Activated CD8-positive, alpha-beta memory T cell treated with anti-CD3 and anti-CD28 coated beads for 4 hours (primary cell): ENCODE results near the gene PCCA.
"Not testable (repeated sequence)": the region's sequence is repeated elsewhere in the genome, so short reads cannot be mapped to it uniquely, and the experiment has no call there.

Experiments used
- DNase-seq, 2 donors: peaks; one replicate each; pipeline ENCODE4 v3.0.0-alpha.2; 2020; ENCODE audit warnings: low read depth in 2 of 2

The PCCA gene

GRCh38 chr13:100240109-100240779 is 151.4 kb downstream of the PCCA start:
- no peak for DNase-seq

DNA sequence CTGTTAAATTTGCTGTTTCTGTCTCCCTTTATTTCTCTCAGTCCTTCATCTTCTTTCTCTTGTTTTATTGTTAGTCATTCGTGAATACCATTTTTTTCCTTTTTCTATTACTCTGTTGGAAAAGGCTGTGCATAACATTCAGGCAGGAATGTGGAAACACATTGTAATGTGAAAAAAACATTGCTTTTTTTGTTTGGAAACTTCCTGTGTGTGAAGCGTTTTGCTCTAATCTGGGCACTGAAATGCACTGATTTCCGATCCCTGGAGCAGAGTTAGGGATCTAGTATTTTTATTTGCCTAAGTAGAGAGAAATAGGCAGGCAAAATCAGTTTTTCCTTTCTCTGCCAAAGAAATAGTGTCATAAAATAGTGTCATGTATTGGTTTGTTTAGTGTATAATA is 155.5 kb downstream of the PCCA start:
- DNase-seq: no peak

GRCh38 chr13:100245104-100245503 is 156.2 kb downstream of the PCCA start:
- no peak for DNase-seq

DNA sequence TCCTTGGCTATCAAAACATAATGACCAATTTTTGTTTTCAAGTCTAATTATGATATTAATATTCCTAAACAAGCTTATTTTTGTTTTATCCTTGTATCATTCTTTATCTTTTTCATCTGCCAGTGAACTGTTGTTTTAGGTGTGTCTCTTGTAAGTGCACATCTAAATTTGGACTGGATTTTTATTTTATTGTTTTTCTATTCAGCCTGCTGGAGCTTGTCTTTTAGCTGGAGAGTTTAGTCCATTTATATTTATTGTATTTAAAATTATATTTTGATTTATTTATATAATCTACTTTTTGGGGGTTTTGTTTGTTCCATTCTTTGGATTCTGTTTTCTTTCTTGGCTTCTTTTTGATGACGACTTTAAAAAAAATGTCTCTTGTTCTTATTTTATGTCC is 159.0 kb downstream of the PCCA start:
- no peak for DNase-seq

GRCh38 chr13:100254002-100254401 is 165.1 kb downstream of the PCCA start:
- no peak for DNase-seq

DNA sequence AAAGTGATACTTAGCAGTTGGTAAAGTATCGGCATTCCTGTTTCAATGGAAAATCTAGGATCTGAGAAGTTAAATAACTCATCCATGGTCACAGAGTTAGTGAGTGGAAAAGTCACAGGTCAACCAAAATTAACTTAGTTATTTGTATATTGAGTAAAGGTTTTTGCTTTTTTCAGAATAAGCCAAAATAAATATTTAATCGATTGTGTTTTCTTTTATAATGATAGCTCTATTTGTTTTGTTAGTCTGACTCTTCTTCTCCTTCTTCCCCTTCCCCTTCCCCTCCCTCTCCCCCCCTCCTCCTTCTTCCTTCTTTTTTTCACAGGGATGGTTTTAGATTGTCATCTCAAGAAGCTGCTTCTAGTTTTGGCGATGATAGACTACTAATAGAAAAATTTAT is 173.5 kb downstream of the PCCA start:
- DNase-seq: no peak

GRCh38 chr13:100266026-100266425 is 177.1 kb downstream of the PCCA start:
- no peak for DNase-seq

DNA sequence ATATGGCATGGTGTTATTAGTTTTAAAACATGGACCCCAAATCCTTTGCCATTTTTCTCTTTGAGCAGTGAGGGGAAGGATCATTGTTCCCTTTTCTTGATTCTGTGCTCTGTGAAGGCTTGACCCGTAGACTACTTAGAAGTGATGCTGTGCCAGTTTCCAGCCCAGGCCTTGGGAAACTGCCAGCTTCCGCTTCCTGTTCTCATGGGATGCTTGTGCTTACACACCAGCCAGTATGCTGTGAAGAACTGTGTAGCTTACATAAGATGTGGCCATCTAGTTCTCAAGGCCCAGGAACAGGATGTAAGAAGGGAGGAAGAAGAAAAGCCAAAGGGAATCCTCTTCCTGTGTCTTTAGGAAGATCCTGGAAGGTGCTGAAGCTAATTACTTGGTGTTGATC is 180.9 kb downstream of the PCCA start:
- DNase-seq: no peak

GRCh38 chr13:100273138-100273537 is 184.2 kb downstream of the PCCA start:
- DNase-seq: no peak

DNA sequence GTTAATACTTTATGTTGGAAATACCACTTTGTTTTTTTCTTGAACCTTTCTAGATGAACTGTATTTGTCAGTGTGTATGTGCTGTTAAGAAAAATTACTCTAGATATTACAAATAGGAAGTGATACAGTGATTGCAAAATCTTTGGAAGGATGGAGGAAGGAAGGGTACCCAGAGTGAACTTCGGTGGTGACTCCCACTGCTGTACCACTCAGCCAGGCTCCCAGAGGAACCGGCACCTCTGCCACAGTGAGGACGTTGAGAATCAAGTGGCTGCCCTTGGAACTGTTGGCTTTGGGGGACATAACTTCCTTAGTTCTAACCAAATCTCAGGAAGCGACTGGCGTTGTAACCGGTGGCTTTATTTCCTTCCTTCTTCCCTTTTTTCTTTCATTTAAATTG is 184.7 kb downstream of the PCCA start:
- no peak for DNase-seq

- no peak for DNase-seq
Observed at GRCh38 chr13:100274942-100275506, 186.1 kb downstream of the PCCA start.

- DNase-seq: no peak
Observed at GRCh38 chr13:100275746-100276145, 186.9 kb downstream of the PCCA start.

DNA sequence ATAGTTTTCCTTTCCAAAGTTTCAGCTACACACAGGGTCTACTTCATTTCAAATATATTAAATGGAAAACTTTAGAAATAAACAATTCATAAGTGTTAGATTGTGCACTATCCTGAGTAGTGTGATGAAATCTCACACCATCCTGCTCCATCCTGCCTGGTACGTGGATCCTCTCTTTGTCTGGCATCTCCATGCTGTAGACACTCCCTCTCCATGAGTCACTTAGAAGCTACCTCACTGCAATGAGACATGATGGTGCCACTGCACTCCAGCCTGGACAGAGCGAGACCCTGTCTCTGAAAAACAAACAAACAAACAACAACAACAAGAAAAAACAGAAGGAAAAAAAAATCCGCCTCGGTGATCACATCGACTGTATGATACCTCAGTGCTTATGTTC is 191.8 kb downstream of the PCCA start:
- no peak for DNase-seq

GRCh38 chr13:100282306-100282705 is 193.4 kb downstream of the PCCA start:
- not testable (repeated sequence) for DNase-seq

- DNase-seq: no peak
Observed at GRCh38 chr13:100290165-100290801, 201.4 kb downstream of the PCCA start.

- DNase-seq: no peak
Observed at GRCh38 chr13:100291624-100292023, 202.7 kb downstream of the PCCA start.

DNA sequence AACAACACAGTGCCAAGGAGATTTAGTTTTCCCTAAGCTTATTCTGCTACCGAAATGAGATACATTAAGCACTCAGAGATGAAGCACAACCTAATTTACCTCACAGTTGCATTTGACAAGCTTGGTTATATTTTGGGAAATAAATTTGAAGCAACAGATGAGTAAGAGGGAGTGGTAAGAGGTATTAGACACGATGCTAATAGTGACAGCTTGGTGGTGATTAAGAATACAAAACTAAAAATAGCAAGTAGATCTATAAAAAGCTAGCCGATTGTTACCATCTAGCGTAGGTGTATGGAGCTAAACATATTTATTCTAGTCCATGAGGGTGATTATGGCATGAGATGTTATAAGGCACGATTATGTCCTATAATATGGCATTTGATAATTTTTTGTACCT is 208.5 kb downstream of the PCCA start:
- no peak for DNase-seq

DNA sequence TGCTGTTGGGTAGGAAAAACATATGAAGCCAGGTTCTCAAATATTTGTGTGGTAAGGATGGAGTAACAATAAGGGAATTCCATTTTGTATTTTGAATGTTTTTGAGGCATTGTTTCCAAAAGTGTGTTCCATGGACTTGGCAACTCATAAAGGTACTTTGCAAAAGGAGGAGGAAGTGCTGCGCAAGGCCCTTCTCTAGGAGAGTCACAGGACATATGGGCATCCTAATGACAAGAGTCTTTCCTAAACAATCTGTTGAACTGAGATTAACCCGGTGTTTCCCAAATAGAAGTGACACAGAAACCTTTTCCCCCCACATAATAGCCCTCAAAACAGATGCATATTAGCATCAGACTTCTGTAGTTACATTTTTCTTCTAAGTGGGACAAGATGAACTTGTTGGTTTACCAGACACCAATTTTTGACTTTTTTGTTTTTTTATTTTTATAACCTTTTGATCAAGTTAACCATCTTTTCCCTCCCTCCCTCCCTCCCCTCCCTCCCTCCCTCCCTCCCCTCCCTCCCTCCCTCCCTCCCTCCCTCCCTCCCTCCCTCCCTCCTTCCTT is 209.3 kb downstream of the PCCA start:
- DNase-seq: no peak

DNA sequence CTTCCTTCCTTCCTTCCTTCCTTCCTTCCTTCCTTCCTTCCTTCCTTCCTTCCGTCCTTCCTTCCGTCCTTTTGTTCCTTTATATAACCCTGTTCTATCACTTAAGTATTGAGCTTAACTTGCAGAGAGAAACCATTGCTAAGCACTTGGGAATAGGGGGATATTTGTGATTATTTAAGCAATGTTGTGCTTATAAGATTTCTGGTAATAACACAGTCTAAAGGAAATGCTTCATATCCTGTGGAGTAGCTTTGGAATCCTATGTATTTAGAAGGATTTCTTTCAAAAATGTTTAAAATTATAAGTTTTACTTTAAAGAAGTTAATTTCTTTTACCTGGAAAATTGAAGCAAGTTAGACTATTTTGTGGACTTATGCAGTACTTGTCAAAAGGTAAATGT is 209.8 kb downstream of the PCCA start:
- DNase-seq: no peak

DNA sequence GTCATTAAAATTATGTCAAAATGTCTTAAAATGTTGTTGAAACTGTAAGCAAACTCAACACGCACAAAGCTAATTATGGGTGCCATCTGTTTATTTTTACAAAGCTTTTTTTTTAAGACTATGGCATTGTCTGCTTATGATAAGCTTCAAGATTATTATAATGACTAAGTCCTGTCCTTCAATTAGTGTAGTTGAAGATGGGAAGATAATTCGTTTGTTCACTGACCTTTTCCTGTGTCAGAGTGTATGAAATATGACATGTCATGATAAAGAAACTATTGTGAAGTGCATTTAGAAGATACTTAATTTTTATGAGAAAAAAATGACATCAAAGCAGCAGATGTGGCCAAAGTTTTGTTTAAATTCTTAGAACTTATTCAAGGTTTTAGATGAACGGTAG is 211.3 kb downstream of the PCCA start:
- DNase-seq: no peak

- DNase-seq: no peak
Observed at GRCh38 chr13:100300708-100301107, 211.8 kb downstream of the PCCA start.

GRCh38 chr13:100301418-100301817 is 212.5 kb downstream of the PCCA start:
- no peak for DNase-seq

GRCh38 chr13:100302391-100302790 is 213.5 kb downstream of the PCCA start:
- no peak for DNase-seq
